Measurements from ENCODE around the gene PROZ. TPM values are rescaled to one million over a fixed set of nuclear protein-coding genes. Genes with fewer than 3 reads are reported as not detected.

Gene PROZ
- polyA plus RNA-seq, 1 of the 3 experiments (the other 2 are of a cell fraction), result not detected

GRCh38 chr13:113155201-113155600 lies 3.2 kb upstream of the PROZ start:
- 90% methylated on average over 3 of the region's 3 CpGs for whole genome bisulfite sequencing (ENCODE audit: low lambda C conversion rate)

GRCh38 chr13:113155982-113156655 lies 2.3 kb upstream of the PROZ start:
- Histone ChIP-seq H3K4me2 (no peak overlapping the region), H3K9ac (no peak overlapping the region), H3K4me1 (ENCODE audit: control insufficient read depth in 1 of 2, insufficient read depth in 2 of 2, low read depth in 1 of 2, low read length in 1 of 2) (peaks cover 5 to 13% of the 10 kb centered on the region in 2 experiments; a peak in 1 of 4 replicates), H3F3A (replicated peaks; ENCODE audit: insufficient read depth) (peaks cover 13% of the 10 kb centered on the region), H3K9me3 (no peaks in the 10 kb centered on the region), H3K27me3 (ENCODE audit: insufficient read depth) (no peaks in the 10 kb centered on the region), H3K27ac (ENCODE audit: low read depth in 2 of 2, low read length in 1 of 2) (no peak overlapping the region), H3K79me2 (ENCODE audit: insufficient read depth) (no peaks in the 10 kb centered on the region), H4K20me1 (ENCODE audit: insufficient read depth) (no peaks in the 10 kb centered on the region), H3K9me2 (no peaks in the 10 kb centered on the region), H2AFZ (ENCODE audit: low read depth) (no peak overlapping the region), H3K4me3 (ENCODE audit: low read depth in 2 of 2, low read length in 1 of 2) (no peak overlapping the region), H3K36me3 (replicated peaks in 1 of 2; ENCODE audit: control insufficient read depth in 1 of 2, insufficient read depth in 2 of 2, low read length in 1 of 2) (no peaks in the 10 kb centered on the region)
- POLR2A ChIA-PET, result no interaction called here
- 89% methylated on average over 7 of the region's 9 CpGs for WGBS (ENCODE audit: low lambda C conversion rate)
- no peak for TF ChIP-seq EZH2phosphoT487 (IDR thresholded peaks at IDR 0.05; ENCODE audit: borderline replicate concordance, low read depth)
- no peak for TF ChIP-seq YY1 (IDR thresholded peaks at IDR 0.05; ENCODE audit: low read depth)
- TF ChIP-seq GATA2 (CRISPR knock-in tag; IDR thresholded peaks at IDR 0.05), result no peak
- TF ChIP-seq POLR2AphosphoS5 (IDR thresholded peaks at IDR 0.05; ENCODE audit: low read depth, low read length), result no peak
- no peak for TF ChIP-seq MAX (IDR thresholded peaks at IDR 0.05; ENCODE audit: low read depth)
- no peak for TF ChIP-seq USF1 (IDR thresholded peaks at IDR 0.05; ENCODE audit: borderline replicate concordance, low read depth)
- TF ChIP-seq FOSL2 (IDR thresholded peaks at IDR 0.05; ENCODE audit: borderline replicate concordance, low read depth), result no peak
- CTCF ChIA-PET, result interaction anchor here (0.6 to 1.0 kb wide), 4 partner anchors 129 to 217 kb away, joined by 3 to 5 read pairs (median 3); no protein-coding TSS in a partner anchor
- no peak for DNase-seq

More at GRCh38 chr13:113155201-113155600, 3.2 kb upstream of the PROZ start:
- Histone ChIP-seq H3F3A (replicated peaks; ENCODE audit: insufficient read depth) (peaks cover 13% of the 10 kb centered on the region), H4K20me1 (ENCODE audit: insufficient read depth) (no peaks in the 10 kb centered on the region), H3K4me1 (ENCODE audit: control insufficient read depth in 1 of 2, insufficient read depth in 2 of 2, low read depth in 1 of 2, low read length in 1 of 2) (peaks cover 5 to 13% of the 10 kb centered on the region in 2 experiments; a peak in 1 of 4 replicates), H3K4me2 (no peak overlapping the region), H3K9ac (no peak overlapping the region), H2AFZ (ENCODE audit: low read depth) (no peak overlapping the region), H3K9me3 (no peaks in the 10 kb centered on the region), H3K36me3 (replicated peaks in 1 of 2; ENCODE audit: control insufficient read depth in 1 of 2, insufficient read depth in 2 of 2, low read length in 1 of 2) (no peaks in the 10 kb centered on the region), H3K9me2 (no peaks in the 10 kb centered on the region), H3K27ac (ENCODE audit: low read depth in 2 of 2, low read length in 1 of 2) (no peak overlapping the region), H3K27me3 (ENCODE audit: insufficient read depth) (no peaks in the 10 kb centered on the region), H3K79me2 (ENCODE audit: insufficient read depth) (no peaks in the 10 kb centered on the region), H3K4me3 (ENCODE audit: low read depth in 2 of 2, low read length in 1 of 2) (no peak overlapping the region)
- POLR2A ChIA-PET, result no interaction called here
- CTCF ChIA-PET, result interaction anchor here (0.6 to 1.0 kb wide), 4 partner anchors 187 to 250 kb away, joined by 3 to 5 read pairs (median 3); no protein-coding TSS in a partner anchor
- TF ChIP-seq GATA2 (CRISPR knock-in tag; IDR thresholded peaks at IDR 0.05), result no peak
- TF ChIP-seq EP300 (IDR thresholded peaks at IDR 0.05; ENCODE audit: borderline replicate concordance in 1 of 2, low read depth in 1 of 2, low read length in 1 of 2), result no peak
- TF ChIP-seq TEAD4 (IDR thresholded peaks at IDR 0.05; ENCODE audit: borderline replicate concordance, insufficient read depth), result no peak
- TF ChIP-seq ELF1 (IDR thresholded peaks at IDR 0.05), result no peak
- TF ChIP-seq MXI1 (IDR thresholded peaks at IDR 0.05; ENCODE audit: low read depth, low read length), result no peak
- TF ChIP-seq YY1 (IDR thresholded peaks at IDR 0.05; ENCODE audit: low read depth), result no peak
- no peak for TF ChIP-seq RFX5 (IDR thresholded peaks at IDR 0.05; ENCODE audit: low read length)
- no peak for TF ChIP-seq EZH2phosphoT487 (IDR thresholded peaks at IDR 0.05; ENCODE audit: borderline replicate concordance, low read depth)
- no peak for TF ChIP-seq NRF1 (IDR thresholded peaks at IDR 0.05; ENCODE audit: low read depth, low read length)
- no peak for DNase-seq

Data from SK-N-SH (cell line).